NOMO-1 treated with dmso at 0.1 percent for 144 hours (cell line): ENCODE measurements around the gene SNW1.
"Not testable (repeated sequence)": the region's sequence is repeated elsewhere in the genome, so short reads cannot be mapped to it uniquely, and the experiment has no call there.

Experiments
- DNase-seq: peaks from one replicate; lab custom pipeline; 2025; ENCODE audit not compliant: unreplicated experiment; lab: John Stamatoyannopoulos, UW

SNW1 gene

GRCh38 chr14:77752266-77752665 is 8.7 kb downstream of the SNW1 start:
- DNase-seq, result no peak

DNA sequence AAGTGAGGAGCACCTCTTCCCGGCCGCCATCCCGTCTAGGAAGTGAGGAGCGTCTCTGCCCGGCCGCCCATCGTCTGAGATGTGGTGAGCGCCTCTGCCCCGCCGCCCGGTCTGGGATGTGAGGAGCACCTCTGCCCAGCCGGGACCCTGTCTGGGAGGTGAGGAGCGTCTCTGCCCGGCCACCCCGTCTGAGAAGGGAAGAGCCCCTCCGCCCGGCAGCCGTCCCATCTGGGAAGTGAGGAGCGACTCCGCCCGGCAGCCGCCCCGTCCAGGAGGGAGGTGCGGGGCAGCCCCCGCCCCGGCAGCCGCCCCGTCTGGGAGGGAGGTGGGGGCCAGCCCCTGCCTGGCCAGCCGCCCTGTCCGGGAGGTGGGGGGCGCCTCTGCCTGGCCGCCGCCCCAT is 13.5 kb downstream of the SNW1 start:
- not testable (repeated sequence) for DNase-seq

GRCh38 chr14:77746064-77746702 is 14.8 kb downstream of the SNW1 start:
- no peak for DNase-seq

DNA sequence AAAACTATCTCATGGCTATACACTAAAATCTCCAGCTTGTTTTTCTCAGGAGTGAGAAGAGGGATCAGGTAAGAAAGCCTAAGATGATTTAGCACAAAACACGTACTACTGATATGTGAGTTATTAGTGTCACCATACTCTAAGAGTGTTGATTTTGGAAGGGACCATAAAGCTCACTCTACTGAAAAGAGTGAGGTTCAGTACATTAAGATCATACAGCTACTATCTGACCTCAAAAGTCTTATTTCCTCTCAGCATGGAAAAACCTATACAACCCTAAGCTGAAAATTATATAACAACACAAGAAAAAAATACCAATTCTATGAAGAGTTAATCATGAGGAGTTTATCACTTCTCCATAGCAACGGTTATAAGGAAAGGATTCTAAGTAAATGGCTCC is 19.5 kb downstream of the SNW1 start:
- no peak for DNase-seq

DNA sequence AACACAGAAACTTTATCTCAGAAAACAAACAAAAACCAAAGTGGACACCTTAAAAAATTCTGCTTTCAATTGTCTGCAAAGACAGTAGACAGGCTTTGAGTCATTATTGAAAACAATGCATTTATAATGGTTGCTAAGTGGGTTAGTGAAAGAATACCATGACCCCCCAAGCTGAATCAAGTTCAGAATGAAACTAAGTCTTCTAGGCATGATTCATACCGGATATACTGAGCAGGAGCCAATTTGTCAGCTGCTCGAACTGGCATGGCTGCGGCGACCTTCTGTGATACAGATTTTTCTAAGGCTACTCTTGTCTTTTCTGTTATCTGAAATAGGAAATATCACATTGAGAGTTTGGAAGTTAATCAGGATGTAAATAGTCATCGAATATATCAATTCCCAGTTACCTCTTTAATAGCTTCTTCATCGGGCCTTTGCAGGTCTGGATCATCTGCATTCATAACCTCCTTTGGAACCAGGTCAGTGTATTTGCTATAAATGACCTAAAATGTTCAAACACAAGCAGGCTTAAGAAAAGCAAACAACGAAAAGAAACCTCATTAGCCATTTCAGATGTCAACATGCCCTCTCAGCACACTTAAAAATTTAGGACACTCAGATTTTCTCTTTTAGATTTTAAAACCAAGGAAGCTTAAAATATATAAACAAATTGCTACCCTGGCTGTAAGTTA is 22.3 kb downstream of the SNW1 start:
- DNase-seq, result no peak

DNA sequence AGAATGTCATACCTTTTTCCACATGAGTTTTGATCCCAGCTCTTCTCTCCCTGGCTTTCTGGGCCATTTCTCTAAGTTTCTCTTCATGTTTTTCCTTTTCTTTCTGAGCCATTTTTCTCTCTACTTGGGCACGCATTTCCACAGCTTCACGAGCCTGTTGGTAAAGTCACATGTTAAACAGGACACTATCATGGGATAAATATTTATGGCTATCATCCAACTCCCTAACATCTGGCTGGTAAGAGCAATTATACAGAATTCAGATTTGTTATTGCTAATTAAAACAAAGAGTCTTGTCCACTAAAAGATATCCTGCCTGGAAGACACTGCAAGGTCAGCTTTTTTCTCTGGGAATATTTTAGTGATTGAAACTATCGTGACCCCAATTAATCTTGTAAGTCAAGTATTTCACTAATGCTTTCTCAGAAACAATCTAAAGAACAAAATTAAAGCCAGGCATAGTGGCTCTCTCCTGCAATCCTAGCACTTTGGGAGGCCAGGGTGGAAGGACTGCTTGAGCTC is 29.9 kb downstream of the SNW1 start:
- DNase-seq, result no peak

- DNase-seq, result no peak
These were observed 38.7 kb downstream of the SNW1 start for GRCh38 chr14:77722301-77722700.

DNA sequence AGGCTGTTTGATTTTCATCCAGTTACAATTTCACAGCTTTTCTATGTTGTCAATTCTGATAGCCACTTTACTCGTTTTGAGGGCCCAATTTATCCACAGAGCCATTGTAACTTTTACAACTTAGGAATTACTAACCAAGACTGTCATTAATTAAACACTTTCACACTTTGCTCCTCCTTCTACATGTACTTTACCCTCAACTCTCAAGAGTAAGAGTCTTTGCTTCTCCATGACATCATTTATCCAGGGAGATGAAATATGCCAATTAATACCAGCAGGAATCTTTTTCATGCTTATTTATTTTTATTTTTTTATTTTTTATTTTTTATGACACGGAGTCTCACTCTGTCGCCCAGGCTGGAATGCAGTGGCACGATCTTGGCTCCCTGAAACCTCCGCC is 39.5 kb downstream of the SNW1 start:
- DNase-seq, result no peak

- DNase-seq, result no peak
These were observed 43.2 kb downstream of the SNW1 start for GRCh38 chr14:77717608-77718305.

DNA sequence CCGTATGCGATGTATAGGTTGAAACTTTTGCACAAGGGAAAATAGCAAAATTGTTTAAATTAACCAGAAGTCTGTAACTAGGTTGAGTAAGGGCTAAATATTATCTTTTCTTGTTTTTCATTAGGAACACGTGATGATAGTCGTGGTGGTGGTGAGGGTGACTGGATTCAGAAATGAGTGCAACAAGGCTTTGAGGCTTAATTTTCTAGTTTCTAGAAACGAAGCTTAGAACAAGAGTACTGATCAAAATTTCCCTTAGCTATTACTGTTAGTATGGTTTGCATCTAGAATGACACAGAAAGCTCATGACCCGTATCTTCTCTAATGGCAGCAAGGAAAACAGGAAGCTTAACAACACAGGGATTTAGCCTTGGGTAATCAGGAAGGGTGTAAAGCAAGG is 46.0 kb downstream of the SNW1 start:
- DNase-seq, result no peak

DNA sequence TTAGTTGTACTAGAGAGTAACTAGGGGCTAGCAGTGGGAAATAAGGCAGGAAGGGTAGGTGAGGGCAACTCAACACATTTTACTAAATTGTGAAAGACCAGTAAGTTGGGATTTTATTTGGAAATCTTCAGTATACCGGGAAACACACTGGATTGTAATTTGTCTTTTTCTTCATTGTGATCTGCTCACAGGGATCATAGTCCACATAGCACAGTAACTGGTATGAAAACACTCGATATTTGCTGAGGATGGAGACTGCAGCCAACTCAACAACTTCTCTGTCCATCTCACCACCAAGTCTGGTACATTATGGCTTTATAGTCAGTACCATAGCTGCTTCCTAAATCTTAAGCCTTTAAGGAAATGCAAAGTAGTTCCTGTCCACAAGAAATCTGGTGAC is 50.6 kb downstream of the SNW1 start:
- DNase-seq, result no peak

DNA sequence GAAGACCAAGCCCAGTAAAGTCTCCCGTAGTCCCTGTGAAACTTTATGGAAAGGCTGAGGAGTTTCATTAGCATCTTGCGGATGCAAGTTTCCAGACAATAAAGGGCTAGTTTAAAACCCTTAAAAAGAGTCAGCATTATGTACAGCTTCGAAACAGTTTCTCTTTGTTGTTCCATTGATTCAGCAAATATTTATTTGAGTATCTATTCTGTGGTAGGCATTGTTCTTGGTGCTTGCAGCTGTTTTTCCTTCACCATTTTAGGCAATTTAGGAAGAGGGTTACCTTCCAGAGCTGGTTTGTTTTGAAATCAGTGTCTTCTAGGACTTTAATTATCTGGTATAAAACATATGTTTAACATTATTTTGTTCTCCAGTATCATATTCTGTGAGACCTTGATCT is 51.5 kb downstream of the SNW1 start:
- DNase-seq, result no peak

- DNase-seq, result no peak
These were observed 52.2 kb downstream of the SNW1 start for GRCh38 chr14:77708749-77709148.

DNA sequence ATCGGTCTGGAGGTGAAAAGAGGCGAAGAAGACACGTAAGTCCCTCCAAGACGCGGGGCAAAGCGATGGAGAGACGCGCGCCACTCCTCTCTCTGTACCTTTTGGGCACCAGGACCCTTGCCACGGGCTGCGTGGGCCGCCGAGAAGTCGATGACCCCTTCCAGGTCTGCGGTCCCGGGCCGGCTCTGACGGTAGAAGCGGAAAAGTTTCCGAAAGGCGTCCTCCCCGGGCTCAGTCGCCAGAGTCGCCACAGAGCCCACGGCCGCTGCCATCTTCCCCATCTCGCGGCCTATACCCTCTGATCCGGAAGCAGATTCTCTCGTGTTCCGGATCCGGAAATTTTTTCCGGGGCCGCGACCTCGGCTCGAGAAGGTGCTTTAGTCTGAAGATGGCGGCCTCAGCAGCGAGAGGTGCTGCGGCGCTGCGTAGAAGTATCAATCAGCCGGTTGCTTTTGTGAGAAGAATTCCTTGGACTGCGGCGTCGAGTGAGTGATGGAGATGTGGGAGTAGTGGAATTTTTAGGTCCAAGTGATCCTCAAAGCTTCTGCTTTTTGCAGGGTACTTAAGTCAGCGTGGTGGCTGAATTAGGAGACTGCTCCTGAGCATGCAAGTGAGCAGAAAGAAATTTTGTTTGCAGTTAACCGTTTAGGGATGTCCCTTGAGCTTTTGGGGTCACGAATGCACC is 53.1 kb downstream of the SNW1 start, which contains the start of the genes ALKBH1 and SLIRP:
Gene ALKBH1, minus strand, starts transcription at position 300 of the 685 bp plus-strand sequence. Its CDS starts 19 bp downstream, at position 281.
Gene SLIRP, plus strand, starts transcription at position 380 of the 685 bp plus-strand sequence. Its CDS starts 9 bp downstream, at position 389.
- peak; percentile 87 for DNase-seq

- DNase-seq, result peak; percentile 9
These were observed 53.6 kb downstream of the SNW1 start for GRCh38 chr14:77707355-77707723.

DNA sequence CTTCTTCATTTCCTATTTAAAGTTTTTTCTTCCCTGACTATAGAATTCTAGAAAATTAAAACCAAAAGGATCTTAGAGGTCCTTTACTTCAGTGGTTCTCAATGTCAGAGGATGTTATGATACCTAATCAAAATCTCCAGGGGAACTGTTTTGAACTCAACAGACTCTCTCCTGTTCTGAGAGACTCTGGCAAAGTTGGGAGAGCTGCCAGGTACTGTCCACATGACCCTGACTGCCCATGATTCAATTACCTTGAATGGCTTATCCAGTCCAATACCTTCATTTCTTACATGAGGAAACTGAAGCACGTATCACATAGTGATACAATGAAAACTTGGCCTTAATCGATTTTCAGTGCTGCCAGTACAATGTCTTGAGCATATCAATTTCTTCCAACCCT is 69.7 kb downstream of the SNW1 start:
- DNase-seq, result no peak

GRCh38 chr14:77682158-77682553 is 78.8 kb downstream of the SNW1 start:
- DNase-seq, result no peak

GRCh38 chr14:77681196-77682157 is 79.5 kb downstream of the SNW1 start:
- DNase-seq, result no peak

DNA sequence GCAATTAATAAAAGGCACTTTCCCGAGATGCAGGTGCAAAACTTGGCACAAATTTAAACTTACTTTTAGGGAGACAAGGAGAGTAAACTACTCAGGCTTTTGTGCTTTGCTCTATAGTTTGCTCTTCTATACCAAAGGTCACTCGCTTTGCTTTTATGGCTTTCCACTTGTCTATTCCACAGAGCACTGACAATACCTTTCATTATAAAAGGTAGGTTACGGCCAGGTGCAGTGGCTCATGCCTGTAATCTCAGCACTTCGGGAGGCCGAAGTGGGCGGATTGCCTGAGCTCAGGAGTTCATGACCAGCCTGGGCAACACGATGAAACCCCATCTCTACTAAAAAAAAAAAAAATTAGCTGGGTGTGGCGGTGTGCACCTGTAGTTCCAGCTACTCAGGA is 86.0 kb downstream of the SNW1 start:
- DNase-seq, result no peak

DNA sequence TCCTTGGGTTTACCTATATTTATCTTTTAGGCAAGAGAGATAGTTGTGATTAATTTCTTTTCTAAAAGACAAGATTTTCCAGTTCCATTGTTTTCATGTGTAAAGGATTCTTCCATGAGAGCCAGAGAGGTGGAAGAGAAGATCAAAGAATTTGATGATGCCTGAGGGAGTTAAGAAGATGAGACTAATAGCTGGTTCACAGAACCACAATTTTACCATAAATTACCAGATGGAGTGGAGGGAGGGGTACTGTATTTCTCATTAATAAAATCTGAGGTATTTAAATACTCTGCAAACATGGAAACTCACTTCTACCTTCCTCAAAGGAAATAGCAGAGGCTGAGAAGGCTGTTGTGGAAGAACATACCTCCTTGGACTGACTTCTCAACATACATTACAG is 87.8 kb downstream of the SNW1 start:
- no peak for DNase-seq
